Loucy (cell line): ENCODE data around the gene OR51A7.

Source experiments
- H2AFZ ChIP-seq: fragments of 200-600 bp; sonication (generic); 2 replicates; pipeline ENCODE4 v1.6.0; 2016; ENCODE audit warnings: antibody characterized with exemption, mild to moderate bottlenecking, low read length, moderate library complexity
- H3F3A ChIP-seq: fragments of 200-600 bp; 2 replicates; pipeline ENCODE4 v1.6.0; 2016; ENCODE audit warnings: antibody characterized with exemption, low read depth, mild to moderate bottlenecking
- H3K27me3 ChIP-seq: fragments of 200-600 bp; sonication (generic); 2 replicates; pipeline ENCODE4 v1.6.1; 2014; ENCODE audit warnings: low read length, mild to moderate bottlenecking; ENCODE audit not compliant: insufficient read depth, poor library complexity, severe bottlenecking
- H3K36me3 ChIP-seq: fragments of 200-600 bp; sonication (generic); 2 replicates; pipeline ENCODE4 v1.6.1; 2016; ENCODE audit warnings: low read length; ENCODE audit not compliant: insufficient read depth
- H3K4me1 ChIP-seq: fragments of 200-600 bp; sonication (generic); 2 replicates; pipeline ENCODE4 v1.5.1; 2014; ENCODE audit warnings: low read length, mild to moderate bottlenecking; ENCODE audit not compliant: insufficient read depth, poor library complexity, severe bottlenecking
- H3K4me2 ChIP-seq: fragments of 200-600 bp; sonication (generic); 2 replicates; pipeline ENCODE4 v1.6.0; 2014; ENCODE audit warnings: antibody characterized with exemption, low read length, low read depth, mild to moderate bottlenecking; ENCODE audit not compliant: poor library complexity, severe bottlenecking
- H3K4me3 ChIP-seq: fragments of 200-600 bp; sonication (generic); 2 replicates; pipeline ENCODE4 v1.5.1; 2014; ENCODE audit warnings: low read length, mild to moderate bottlenecking, mixed read lengths; ENCODE audit not compliant: poor library complexity, severe bottlenecking
- H3K79me2 ChIP-seq: fragments of 200-600 bp; sonication (generic); 2 replicates; pipeline ENCODE4 v1.6.1; 2014; ENCODE audit warnings: low read length; ENCODE audit not compliant: insufficient read depth
- H3K9ac ChIP-seq: fragments of 200-600 bp; sonication (generic); 2 replicates; pipeline ENCODE4 v1.6.0; 2014; ENCODE audit warnings: mild to moderate bottlenecking, low read depth, low read length, moderate library complexity; ENCODE audit not compliant: poor library complexity, severe bottlenecking
- H3K9me2 ChIP-seq: fragments of 200-600 bp; sonication (generic); replicated peaks from 2 replicates; pipeline ENCODE4 v1.6.1; 2016; ENCODE audit warnings: low read depth, low read length, mixed read lengths
- H3K9me3 ChIP-seq: fragments of 200-600 bp; sonication (generic); 2 replicates; pipeline ENCODE4 v1.6.1; 2014; ENCODE audit warnings: mild to moderate bottlenecking, antibody characterized with exemption, low read length, low read depth; ENCODE audit not compliant: insufficient read depth
- H4K20me1 ChIP-seq: fragments of 200-600 bp; sonication (generic); 2 replicates; pipeline ENCODE4 v1.6.0; 2014; ENCODE audit warnings: antibody characterized with exemption, low read length, mild to moderate bottlenecking; ENCODE audit not compliant: insufficient read depth, poor library complexity, severe bottlenecking
- CTCF ChIP-seq: fragments of 200-600 bp; sonication (generic); conservative IDR thresholded peaks from 2 replicates; pipeline ENCODE4 v1.5.1; 2014; ENCODE audit warnings: mild to moderate bottlenecking, antibody characterized with exemption, low read length
- EZH2phosphoT487 ChIP-seq: fragments of 200-600 bp; IDR thresholded peaks from 2 replicates; pipeline ENCODE4 v1.6.1; 2018; ENCODE audit warnings: antibody characterized with exemption, mild to moderate bottlenecking, moderate library complexity, borderline replicate concordance

Gene OR51A7

GRCh38 chr11:4882543-4882942 lies 21.0 kb upstream of the OR51A7 start:
- no peaks in the 10 kb centered on the region for H3F3A ChIP-seq
- H2AFZ ChIP-seq: no peak overlapping the region
- TF ChIP-seq CTCF (no peak), EZH2phosphoT487 (no peak)
- H3K27me3 ChIP-seq: no peaks in the 10 kb centered on the region
- H3K36me3 ChIP-seq: no peaks in the 10 kb centered on the region
- H3K9me3 ChIP-seq: no peaks in the 10 kb centered on the region
- no peaks in the 10 kb centered on the region for H3K79me2 ChIP-seq
- H3K4me1 ChIP-seq: no peaks in the 10 kb centered on the region
- no peaks in the 10 kb centered on the region for H3K9me2 ChIP-seq
- no peak overlapping the region for H3K4me3 ChIP-seq
- no peak overlapping the region for H3K9ac ChIP-seq
- H4K20me1 ChIP-seq: no peaks in the 10 kb centered on the region
- no peak overlapping the region for H3K4me2 ChIP-seq

- Histone ChIP-seq H3K79me2 (no peaks in the 10 kb centered on the region), H3K36me3 (no peaks in the 10 kb centered on the region), H3K4me3 (no peak overlapping the region), H3K4me1 (no peaks in the 10 kb centered on the region), H3K4me2 (no peak overlapping the region), H3K9ac (no peak overlapping the region), H2AFZ (no peak overlapping the region), H3K27me3 (no peaks in the 10 kb centered on the region), H3K9me2 (no peaks in the 10 kb centered on the region; the same call in 1 of the 2 replicates), H3K9me3 (no peaks in the 10 kb centered on the region), H4K20me1 (no peaks in the 10 kb centered on the region), H3F3A (no peaks in the 10 kb centered on the region)
- TF ChIP-seq EZH2phosphoT487 (no peak), CTCF (no peak)
Measured at GRCh38 chr11:4884361-4884760, 19.2 kb upstream of the OR51A7 start.

- no peaks in the 10 kb centered on the region for H3K9me3 ChIP-seq
- TF ChIP-seq CTCF: no peak
- TF ChIP-seq EZH2phosphoT487: no peak
- no peaks in the 10 kb centered on the region for H3K36me3 ChIP-seq
Measured at GRCh38 chr11:4886186-4886585, 17.4 kb upstream of the OR51A7 start.

More at GRCh38 chr11:4886186-4886585, 17.4 kb upstream of the OR51A7 start:
- no peak overlapping the region for H3K9ac ChIP-seq
- H3K4me2 ChIP-seq: no peak overlapping the region
- H2AFZ ChIP-seq: no peak overlapping the region
- H3K79me2 ChIP-seq: no peaks in the 10 kb centered on the region
- no peaks in the 10 kb centered on the region for H4K20me1 ChIP-seq
- H3K9me2 ChIP-seq: no peaks in the 10 kb centered on the region; the same call in 1 of the 2 replicates
- H3K27me3 ChIP-seq: no peaks in the 10 kb centered on the region
- no peaks in the 10 kb centered on the region for H3F3A ChIP-seq
- H3K4me1 ChIP-seq: no peaks in the 10 kb centered on the region
- no peak overlapping the region for H3K4me3 ChIP-seq
